Nephron progenitor cell (in vitro differentiated cells): ENCODE data around the gene NMUR1.
"Not testable (repeated sequence)": the region's sequence is repeated elsewhere in the genome, so short reads cannot be mapped to it uniquely, and the experiment has no call there.

Experiments used
- DNase-seq: peaks from one replicate; pipeline ENCODE4 v3.0.0; 2021
- H3K27ac Mint-ChIP-seq: 2 replicates; pipeline ENCODE4 v1.8.0; 2021; ENCODE audit warnings: mild to moderate bottlenecking, moderate library complexity, mixed read lengths
- H3K27me3 Mint-ChIP-seq: 2 replicates; pipeline ENCODE4 v1.8.0; 2021; ENCODE audit warnings: mild to moderate bottlenecking, low read depth, mixed read lengths; ENCODE audit not compliant: poor library complexity
- H3K36me3 Mint-ChIP-seq: 2 replicates; pipeline ENCODE4 v1.8.0; 2021; ENCODE audit warnings: low read depth, mixed read lengths
- H3K4me1 Mint-ChIP-seq: 2 replicates; pipeline ENCODE4 v1.8.0; 2021; ENCODE audit warnings: mixed read lengths
- H3K4me3 Mint-ChIP-seq: 2 replicates; pipeline ENCODE4 v1.8.0; 2021; ENCODE audit warnings: mild to moderate bottlenecking, moderate library complexity, mixed read lengths
- H3K9me3 Mint-ChIP-seq: 2 replicates; pipeline ENCODE4 v1.8.0; 2021; ENCODE audit warnings: mild to moderate bottlenecking, moderate library complexity, mixed read lengths
- CTCF ChIP-seq: fragments of 200-600 bp; sonication (generic); IDR thresholded peaks from 2 replicates; pipeline ENCODE4 v1.5.0; 2021; ENCODE audit warnings: antibody characterized with exemption

Gene NMUR1

GRCh38 chr2:231573698-231574421 lies 43.6 kb upstream of the NMUR1 start:
- peak overlapping the region; percentile 56 for H3K27ac Mint-ChIP-seq
- peaks cover 18% of the 10 kb centered on the region for H3K27me3 Mint-ChIP-seq
- DNase-seq: no peak
- H3K9me3 Mint-ChIP-seq: peaks cover 5% of the 10 kb centered on the region
- H3K36me3 Mint-ChIP-seq: no peaks in the 10 kb centered on the region
- no peak overlapping the region for H3K4me3 Mint-ChIP-seq
- H3K4me1 Mint-ChIP-seq: peaks cover 49% of the 10 kb centered on the region
- TF ChIP-seq CTCF: no peak

GRCh38 chr2:231573096-231573495 lies 42.9 kb upstream of the NMUR1 start:
- no peak overlapping the region for H3K4me3 Mint-ChIP-seq
- no peak overlapping the region for H3K27ac Mint-ChIP-seq
- no peak for DNase-seq
- H3K27me3 Mint-ChIP-seq: peaks cover 18% of the 10 kb centered on the region
- H3K9me3 Mint-ChIP-seq: no peaks in the 10 kb centered on the region
- no peak for TF ChIP-seq CTCF
- peaks cover 55% of the 10 kb centered on the region for H3K4me1 Mint-ChIP-seq
- no peaks in the 10 kb centered on the region for H3K36me3 Mint-ChIP-seq

GRCh38 chr2:231571661-231572191 lies 41.5 kb upstream of the NMUR1 start:
- Mint-ChIP-seq H3K4me1 (peaks cover 50% of the 10 kb centered on the region), H3K27me3 (peaks cover 18% of the 10 kb centered on the region), H3K4me3 (no peak overlapping the region), H3K27ac (peak overlapping the region; percentile 18), H3K9me3 (peaks cover 7% of the 10 kb centered on the region), H3K36me3 (no peaks in the 10 kb centered on the region)
- no peak for DNase-seq
- TF ChIP-seq CTCF: no peak

- H3K4me3 Mint-ChIP-seq, H3K27ac Mint-ChIP-seq, H3K36me3 Mint-ChIP-seq, DNase-seq: not testable (repeated sequence)
- peaks cover 45% of the 10 kb centered on the region for H3K4me1 Mint-ChIP-seq
- H3K27me3 Mint-ChIP-seq: peaks cover 18% of the 10 kb centered on the region
- peaks cover 15% of the 10 kb centered on the region for H3K9me3 Mint-ChIP-seq
Measured at GRCh38 chr2:231570915-231571314, 40.7 kb upstream of the NMUR1 start.

GRCh38 chr2:231568785-231569435 lies 38.7 kb upstream of the NMUR1 start:
- Mint-ChIP-seq H3K4me1 (peaks cover 30% of the 10 kb centered on the region), H3K9me3 (peaks cover 28% of the 10 kb centered on the region), H3K27ac (peak overlapping the region; percentile 68), H3K4me3 (no peak overlapping the region), H3K36me3 (no peaks in the 10 kb centered on the region), H3K27me3 (peaks cover 19% of the 10 kb centered on the region)
- TF ChIP-seq CTCF: no peak
- no peak for DNase-seq

- Mint-ChIP-seq H3K4me1 (peaks cover 24% of the 10 kb centered on the region), H3K27me3 (peaks cover 16% of the 10 kb centered on the region), H3K4me3 (no peak overlapping the region), H3K36me3 (no peaks in the 10 kb centered on the region), H3K9me3 (peaks cover 28% of the 10 kb centered on the region), H3K27ac (peak overlapping the region; percentile 68)
- no peak for DNase-seq
- no peak for TF ChIP-seq CTCF
Measured at GRCh38 chr2:231568098-231568784, 38.0 kb upstream of the NMUR1 start.
